Subcutaneous adipose tissue (tissue), 4 donors: Measurements from ENCODE around the gene EIF4EBP3. TPM values are rescaled to one million over a fixed set of nuclear protein-coding genes. Genes with fewer than 3 reads are reported as not detected.

ENCODE experiments used
- total RNA-seq, 4 donors: library from RNA; depleted of rRNA; stranded (reverse); fragments of >200 nt; gene quantifications; one replicate each; pipeline ENCODE4 v1.1.0, GENCODE V29; 2016
- TF ChIP-seq, protein P1 (sequence below): fragments of 450-650 bp; IDR thresholded peaks from one replicate; pipeline ENCODE4 v1.5.1; 2016; ENCODE audit warnings: low read depth, mild to moderate bottlenecking, control low read depth, antibody characterized with exemption, moderate library complexity

The EIF4EBP3 gene
- total RNA-seq, 4 donors from 2014 or later, result 24.9 to 36.2 (median 27.9) TPM

DNA sequence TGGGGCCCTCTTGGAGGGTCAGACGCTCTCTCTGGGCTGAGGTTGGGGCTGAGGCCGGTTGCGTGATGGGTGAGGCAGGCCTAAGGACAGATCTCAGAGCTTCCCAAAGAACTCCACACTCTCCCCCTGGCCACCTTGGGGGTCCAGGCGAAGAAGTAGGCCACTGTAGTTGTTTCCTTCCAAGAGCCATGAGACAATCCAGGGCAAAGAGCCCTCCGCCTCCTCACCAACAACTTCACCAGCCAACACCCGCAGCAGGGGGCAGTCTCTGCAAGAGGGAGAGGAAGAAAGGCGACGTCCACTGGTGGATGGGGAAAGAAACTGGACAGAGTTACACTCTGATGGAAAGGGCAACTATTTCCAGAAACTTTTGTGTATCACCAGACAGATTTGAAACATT is 27.8 kb downstream of the EIF4EBP3 start:
- TF ChIP-seq, protein P1, sequence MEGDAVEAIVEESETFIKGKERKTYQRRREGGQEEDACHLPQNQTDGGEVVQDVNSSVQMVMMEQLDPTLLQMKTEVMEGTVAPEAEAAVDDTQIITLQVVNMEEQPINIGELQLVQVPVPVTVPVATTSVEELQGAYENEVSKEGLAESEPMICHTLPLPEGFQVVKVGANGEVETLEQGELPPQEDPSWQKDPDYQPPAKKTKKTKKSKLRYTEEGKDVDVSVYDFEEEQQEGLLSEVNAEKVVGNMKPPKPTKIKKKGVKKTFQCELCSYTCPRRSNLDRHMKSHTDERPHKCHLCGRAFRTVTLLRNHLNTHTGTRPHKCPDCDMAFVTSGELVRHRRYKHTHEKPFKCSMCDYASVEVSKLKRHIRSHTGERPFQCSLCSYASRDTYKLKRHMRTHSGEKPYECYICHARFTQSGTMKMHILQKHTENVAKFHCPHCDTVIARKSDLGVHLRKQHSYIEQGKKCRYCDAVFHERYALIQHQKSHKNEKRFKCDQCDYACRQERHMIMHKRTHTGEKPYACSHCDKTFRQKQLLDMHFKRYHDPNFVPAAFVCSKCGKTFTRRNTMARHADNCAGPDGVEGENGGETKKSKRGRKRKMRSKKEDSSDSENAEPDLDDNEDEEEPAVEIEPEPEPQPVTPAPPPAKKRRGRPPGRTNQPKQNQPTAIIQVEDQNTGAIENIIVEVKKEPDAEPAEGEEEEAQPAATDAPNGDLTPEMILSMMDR, result no peak

DNA sequence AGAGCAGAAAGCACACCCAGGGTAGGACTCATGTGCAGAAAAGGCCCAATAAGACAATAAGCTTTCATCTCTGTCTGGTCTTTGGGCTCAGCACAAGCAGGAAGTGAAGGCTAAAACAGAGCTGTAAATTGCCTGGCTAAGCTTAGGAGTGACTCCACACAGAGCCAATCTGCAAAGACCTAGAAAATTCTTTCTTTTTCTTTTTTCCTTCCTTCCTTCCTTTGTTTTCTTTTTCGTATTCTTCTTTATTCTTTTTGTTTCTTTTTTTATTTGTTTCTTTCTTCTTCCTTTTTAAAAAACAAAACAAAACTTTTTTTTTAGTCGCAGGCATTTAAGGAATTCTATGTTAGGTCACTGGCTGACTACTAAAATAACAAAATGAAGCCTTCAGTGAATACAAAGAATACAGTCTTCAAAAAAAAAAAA is 29.3 kb downstream of the EIF4EBP3 start:
- TF ChIP-seq, protein P1, result no peak

DNA sequence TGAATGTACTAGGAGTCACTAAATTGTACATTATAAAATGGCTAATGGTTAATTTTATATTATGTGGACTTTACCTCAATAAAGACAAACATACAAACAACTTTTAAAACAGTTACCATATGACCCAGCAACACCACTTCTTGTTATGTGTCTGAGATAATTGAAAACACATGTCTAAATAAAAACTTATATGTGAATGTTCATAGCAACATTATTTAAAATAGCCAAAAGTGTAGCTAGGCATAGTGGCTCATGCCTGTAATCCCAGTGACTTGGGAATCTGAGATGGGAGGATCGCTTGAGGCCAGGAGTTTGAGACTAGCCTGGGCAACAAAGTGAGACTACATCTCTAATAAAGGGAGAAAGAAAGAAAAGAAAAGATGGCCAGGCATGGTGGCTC is 40.0 kb downstream of the EIF4EBP3 start:
- TF ChIP-seq, protein P1, result no peak

DNA sequence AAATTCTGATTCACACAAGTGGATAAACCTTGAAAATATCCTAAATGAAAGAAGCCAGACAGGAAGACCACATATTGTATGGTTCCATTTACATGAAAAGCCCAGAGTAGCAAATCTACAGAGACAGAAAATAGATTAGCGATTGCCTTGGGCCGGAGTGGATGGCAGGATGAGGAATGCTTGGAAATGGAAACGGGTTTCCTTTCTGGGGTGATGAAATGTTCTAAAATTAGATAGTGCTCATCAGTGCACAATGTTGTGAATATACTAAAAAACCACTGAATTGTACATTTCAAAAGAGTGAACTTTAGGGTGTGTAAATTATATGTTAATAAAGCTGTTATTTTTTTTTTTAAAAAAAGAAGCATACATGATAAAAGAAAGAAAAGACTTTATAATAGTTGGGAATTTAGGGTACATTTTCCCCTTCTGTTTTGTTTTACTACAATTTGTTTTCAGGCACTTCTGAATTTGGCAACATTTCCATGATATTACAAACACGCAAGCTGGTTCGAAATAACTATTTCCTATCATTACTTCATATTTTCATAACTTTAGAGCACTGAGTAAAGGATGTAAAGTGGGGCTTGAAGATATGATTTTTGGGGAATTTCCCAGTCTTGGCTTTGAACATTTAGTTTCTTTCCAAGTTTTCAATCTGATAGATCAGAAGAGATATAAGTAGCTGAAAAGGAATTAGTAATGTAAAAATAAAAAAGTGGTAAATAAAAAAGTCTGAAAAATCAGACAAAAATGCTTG is 41.0 kb downstream of the EIF4EBP3 start:
- TF ChIP-seq, protein P1, result no peak

DNA sequence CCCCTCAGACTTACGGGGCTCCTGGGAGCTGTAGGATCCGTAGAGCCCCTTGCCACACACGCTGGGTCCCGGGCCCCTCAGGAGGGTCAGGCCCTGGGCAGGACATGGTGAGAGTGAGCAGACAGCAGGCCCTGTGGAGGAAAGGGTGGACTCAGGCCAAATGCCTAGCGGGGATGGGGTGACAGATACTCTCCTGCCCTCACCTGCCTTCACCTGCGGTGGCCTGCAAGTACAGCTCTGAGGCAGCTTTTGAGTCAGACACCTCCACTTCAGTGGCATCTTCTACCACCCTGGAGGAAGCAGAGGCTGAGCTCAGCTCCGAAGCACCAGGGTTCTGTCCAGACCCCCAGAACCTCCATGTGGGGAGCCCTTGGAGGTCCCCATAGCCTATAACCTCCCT is 43.4 kb downstream of the EIF4EBP3 start:
- TF ChIP-seq, protein P1, result no peak

DNA sequence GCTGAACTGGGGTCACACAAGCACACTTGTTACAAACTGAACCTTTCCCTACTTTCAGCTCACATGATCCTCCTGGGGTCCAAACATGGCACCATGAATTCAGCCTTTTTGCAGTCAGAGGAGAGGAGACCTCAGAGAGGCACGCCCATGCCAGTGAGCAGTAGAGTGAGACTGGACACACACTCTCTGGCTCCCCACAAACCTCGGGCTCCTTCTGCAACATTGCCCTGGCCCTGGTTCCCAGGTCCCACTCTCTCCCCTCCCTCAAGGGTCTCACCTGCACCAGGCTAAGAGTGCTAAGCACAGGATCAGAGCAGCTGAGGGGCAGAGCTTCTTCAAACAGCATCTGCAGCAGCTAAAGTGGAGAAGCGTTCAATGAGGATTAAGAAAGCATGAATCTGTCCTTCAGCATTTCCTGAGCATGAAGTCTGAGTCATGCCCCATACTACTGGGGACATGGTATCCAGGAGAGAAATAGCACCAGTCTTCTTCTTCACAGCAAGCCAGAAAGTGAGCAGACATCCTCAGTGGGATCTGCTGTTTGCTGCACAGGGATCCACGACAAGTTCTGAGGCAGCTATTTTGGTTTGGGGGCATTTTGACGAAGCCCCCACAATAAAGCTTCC is 44.4 kb downstream of the EIF4EBP3 start:
- TF ChIP-seq, protein P1, result no peak

DNA sequence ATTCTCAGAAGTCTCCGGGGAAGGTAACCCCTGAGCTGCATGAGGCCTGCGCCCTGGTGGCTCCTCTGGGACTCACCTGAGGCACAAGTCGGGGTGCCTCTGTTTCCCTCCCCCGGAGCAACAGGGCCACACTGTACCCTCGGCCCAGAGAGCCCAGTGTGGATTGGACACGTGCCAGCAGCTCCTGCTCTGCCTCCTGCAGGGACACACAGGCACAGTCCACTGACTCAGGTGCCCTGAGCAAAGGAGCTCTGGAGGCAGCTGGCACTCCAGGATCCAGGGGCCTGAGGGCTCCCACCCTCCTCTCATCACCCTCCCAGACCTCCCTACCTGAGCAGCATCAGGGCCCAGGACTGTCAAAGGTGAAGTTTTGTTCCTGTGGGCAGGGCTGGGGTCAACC is 46.7 kb downstream of the EIF4EBP3 start:
- TF ChIP-seq, protein P1, result no peak
